Astrocyte of the hippocampus (primary cell): ENCODE data around the gene TCF12.

ENCODE experiments used
- DNase-seq: peaks from one replicate; pipeline ENCODE4 v3.0.0; 2011; ENCODE audit warnings: low read depth, low spot score

The TCF12 gene

GRCh38 chr15:57045741-57046382, 127.4 kb downstream of the TCF12 start:
- DNase-seq = no peak

DNA sequence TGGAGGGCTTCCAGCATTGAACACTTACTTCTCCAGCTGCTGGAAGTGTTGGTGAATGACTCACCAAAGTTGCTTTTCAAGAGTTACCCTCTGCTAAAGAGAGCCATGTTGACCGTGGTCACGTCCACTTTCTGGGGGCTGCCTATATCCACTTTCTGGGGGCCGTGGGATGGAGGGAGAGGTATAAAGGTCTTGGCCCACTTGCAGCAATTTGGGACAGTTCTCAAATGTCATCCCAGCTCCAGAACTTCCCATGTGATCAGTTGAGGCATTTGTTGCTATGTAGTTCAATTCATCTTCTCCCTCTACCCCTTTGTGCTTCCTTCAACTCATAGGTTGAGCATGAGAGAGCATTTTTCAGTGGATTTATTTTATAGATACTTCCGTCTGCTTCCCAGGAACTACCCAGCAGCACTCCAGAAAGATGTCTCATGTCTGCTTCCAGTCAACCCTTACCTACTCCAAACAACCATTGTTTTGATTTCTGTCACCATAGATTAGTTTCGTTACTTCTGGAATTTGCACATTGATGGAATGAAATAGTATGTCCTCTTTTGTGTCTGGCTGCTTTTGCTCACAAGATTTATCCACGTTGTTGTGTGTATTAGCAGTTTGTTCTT, 130.6 kb downstream of the TCF12 start:
- peak; percentile 18 for DNase-seq

- no peak for DNase-seq
Observed at GRCh38 chr15:57053470-57053869, 135.0 kb downstream of the TCF12 start.

GRCh38 chr15:57054204-57054750, 135.8 kb downstream of the TCF12 start:
- DNase-seq = no peak

DNA sequence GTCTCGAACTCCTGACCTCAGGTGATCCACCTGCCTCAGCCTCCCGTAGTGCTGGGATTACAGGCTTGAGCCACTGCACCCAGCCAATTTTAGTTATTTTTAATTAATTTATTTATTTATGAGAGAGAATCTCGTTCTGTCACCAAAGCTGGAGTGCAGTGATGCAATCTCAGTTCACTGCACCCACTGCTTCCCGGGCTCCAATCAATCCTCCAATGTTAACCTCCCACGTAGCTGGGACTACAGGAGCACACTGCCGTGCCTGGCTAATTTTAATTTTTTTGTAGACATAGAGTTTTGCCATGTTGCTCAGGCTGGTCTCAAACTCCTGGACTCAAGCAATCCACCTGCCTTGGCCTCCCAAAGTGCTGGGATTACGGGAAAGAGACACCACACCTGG, 137.9 kb downstream of the TCF12 start:
- DNase-seq = no peak

- DNase-seq = no peak
Observed at GRCh38 chr15:57057134-57057930, 138.9 kb downstream of the TCF12 start.

DNA sequence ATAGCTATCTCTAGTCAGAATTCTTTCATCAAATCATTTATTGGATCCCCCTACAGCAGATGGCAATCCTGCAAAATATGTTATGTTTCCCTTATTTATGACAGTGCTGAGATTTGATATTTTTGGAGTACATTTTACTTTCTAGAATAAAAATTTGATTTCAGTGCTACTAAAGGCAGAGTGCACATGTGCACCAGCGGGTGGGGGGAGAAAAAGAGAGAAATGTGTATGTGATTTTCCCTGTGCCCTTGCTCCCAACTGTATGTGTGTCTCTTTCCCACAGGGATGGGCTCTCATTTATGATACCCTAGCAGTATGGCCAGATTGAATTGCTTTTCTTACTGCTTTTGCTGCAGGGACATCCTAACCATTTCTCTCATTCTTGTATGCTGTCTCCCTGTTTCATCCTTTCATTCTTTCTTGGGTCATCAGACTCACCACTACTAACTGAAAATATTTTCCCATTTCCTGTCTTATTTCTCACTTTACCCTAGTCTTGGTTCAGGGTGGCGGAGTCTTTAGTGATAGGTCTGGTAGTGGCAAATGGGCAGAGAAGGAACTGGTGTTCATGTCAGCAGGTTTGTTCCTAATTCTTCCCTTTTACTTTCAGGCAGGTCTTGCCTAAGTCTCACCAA, 140.7 kb downstream of the TCF12 start:
- no peak for DNase-seq

DNA sequence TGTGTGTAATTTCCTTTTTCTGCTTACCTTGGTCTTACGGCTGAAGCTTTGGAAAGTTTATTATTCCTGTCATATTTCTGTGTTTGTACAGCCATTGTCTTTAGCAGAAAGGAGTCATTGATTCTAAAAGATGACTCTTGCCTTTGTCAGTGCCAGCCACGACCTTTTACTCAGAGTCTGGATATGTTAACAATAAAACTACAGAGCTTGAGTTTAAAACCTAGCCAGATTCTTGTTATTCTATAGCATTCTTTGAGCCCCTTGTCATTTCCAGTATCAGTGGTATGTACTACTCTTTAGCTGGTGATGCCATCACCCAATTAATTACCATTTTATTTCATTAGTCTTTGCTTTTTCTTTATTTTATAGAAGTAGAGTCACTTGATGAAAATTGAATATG, 142.4 kb downstream of the TCF12 start:
- peak; percentile 77 for DNase-seq

DNA sequence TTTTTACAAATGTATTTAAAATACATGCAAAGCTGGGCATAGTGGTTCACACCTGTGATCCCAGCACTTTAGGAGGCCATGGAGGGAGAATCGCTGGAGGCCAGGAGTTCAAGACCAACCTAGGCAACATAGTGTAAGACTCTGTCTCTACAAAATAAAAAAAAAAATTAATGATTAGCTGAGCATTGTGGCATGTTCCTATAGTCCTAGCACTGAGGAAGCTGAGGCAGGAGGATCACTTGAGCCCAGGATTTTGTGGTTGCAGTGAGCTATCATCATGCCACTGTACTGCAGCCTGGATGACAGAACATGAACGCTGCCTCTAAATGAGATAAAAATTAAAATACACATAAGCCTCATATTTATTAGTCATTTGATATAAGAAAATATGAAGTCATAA, 142.8 kb downstream of the TCF12 start:
- no peak for DNase-seq

- no peak for DNase-seq
Observed at GRCh38 chr15:57061696-57062095, 143.3 kb downstream of the TCF12 start.

- no peak for DNase-seq
Observed at GRCh38 chr15:57064033-57064432, 145.6 kb downstream of the TCF12 start.

DNA sequence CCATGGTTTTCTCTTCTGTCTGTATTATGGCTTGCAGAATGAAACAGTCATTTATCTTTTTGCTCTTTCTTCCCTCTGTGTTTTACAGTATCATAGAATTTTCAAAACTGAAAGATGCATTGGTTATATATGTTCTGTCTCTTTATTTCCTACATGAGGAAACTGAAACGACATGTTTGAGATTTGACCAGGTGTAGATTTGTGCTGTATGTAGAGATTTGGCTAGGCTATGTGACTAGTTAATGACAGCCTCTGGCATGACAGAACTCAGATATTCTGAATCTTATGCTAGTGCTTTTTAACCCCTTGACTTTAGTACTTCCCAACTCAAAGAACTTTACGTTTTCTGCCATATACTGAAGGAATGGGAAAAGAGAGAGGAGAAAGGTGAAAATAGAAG, 151.0 kb downstream of the TCF12 start:
- no peak for DNase-seq

DNA sequence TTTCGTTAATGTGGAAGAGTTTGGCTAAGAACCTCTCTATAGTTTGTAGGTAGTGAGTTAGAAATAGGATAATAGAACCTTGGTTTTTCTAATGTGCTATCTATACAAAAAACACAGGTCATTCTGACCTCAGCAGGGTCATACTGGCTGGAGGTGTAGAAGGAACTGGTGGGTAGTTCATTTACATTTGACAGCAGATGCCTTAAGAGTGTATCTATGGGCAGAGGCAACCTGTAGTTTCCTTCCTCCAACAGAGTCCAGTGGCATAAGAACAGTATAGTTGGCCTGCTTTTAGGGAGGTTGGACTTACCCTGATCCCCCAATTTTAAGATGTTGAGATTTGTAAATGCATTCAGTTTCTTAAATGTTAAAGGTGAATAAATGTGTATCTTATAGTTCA, 152.2 kb downstream of the TCF12 start:
- no peak for DNase-seq

- peak; percentile 44 for DNase-seq
Observed at GRCh38 chr15:57079446-57079845, 161.0 kb downstream of the TCF12 start.

GRCh38 chr15:57079931-57080620, 161.6 kb downstream of the TCF12 start:
- DNase-seq = peak; percentile 16

- no peak for DNase-seq
Observed at GRCh38 chr15:57082054-57082728, 163.7 kb downstream of the TCF12 start.

DNA sequence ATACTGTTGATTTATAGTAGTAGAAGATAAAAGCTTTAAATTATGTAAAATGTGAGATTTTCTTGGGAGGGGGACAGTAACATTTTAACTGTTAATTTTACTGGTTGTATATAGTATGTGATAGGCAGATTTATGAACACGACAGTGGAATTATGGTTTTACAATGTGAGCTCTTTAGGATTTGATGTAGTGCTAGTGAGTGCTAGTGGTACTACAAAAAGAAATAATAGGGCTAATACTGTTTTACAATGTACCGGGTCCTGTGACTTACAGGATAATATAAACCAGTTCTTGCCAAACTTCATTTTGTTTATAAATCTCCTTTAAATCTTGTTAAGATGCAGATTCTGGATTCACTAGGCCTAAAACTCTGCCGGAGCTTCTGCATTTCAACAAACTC, 165.7 kb downstream of the TCF12 start:
- no peak for DNase-seq

DNA sequence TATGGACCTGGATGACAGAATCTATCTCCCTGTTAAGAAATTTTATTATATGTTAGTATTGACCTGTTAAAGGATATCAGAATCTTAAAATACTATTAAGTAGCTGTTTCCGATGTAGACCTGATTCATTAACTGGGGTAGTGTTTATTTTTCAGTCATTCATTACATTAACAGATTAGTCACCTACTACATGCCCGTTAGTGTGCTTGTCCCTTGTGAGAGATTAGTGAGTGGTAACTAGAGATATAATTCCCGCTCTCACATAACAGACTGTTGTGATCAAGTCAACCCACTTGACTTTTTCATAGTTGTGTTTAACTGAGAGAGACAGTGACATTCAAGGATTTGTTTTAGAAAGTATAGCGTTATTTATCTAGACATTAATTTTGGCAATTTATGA, 166.8 kb downstream of the TCF12 start:
- DNase-seq = no peak

GRCh38 chr15:57086857-57087427, 168.5 kb downstream of the TCF12 start:
- DNase-seq = no peak

- no peak for DNase-seq
Observed at GRCh38 chr15:57089815-57090495, 171.5 kb downstream of the TCF12 start.
